Stimulated activated CD8-positive, alpha-beta memory T cell treated with anti-CD3 and anti-CD28 coated beads, Interleukin-12 subunit alpha, Interleukin-12 subunit beta, amount 100 ng/mL, for 4 hours (primary cell): ENCODE measurements around the gene PRKCB.

Experiments used
- DNase-seq: peaks from one replicate; pipeline ENCODE4 v3.0.0-alpha.2; 2020; ENCODE audit warnings: low read depth

The PRKCB gene

GRCh38 chr16:23943604-23944003 lies 107.8 kb downstream of the PRKCB start:
- DNase-seq = no peak

GRCh38 chr16:23944381-23944780 lies 108.6 kb downstream of the PRKCB start:
- DNase-seq = no peak

GRCh38 chr16:23945243-23945642 lies 109.5 kb downstream of the PRKCB start:
- no peak for DNase-seq

- DNase-seq = no peak
Measured at GRCh38 chr16:23947838-23948237, 112.1 kb downstream of the PRKCB start.

- no peak for DNase-seq
Measured at GRCh38 chr16:23948949-23949411, 113.2 kb downstream of the PRKCB start.

- DNase-seq = peak; percentile 37
Measured at GRCh38 chr16:23949630-23950290, 114.0 kb downstream of the PRKCB start.

- DNase-seq = no peak
Measured at GRCh38 chr16:23950291-23950894, 114.6 kb downstream of the PRKCB start.

GRCh38 chr16:23950898-23951297 lies 115.1 kb downstream of the PRKCB start:
- no peak for DNase-seq

GRCh38 chr16:23952128-23952970 lies 116.6 kb downstream of the PRKCB start:
- peak; percentile 27 for DNase-seq

GRCh38 chr16:23952971-23953300 lies 117.2 kb downstream of the PRKCB start:
- no peak for DNase-seq

- no peak for DNase-seq
Measured at GRCh38 chr16:23953476-23953875, 117.7 kb downstream of the PRKCB start.

GRCh38 chr16:23955088-23955487 lies 119.3 kb downstream of the PRKCB start:
- DNase-seq = no peak

GRCh38 chr16:23957287-23957686 lies 121.5 kb downstream of the PRKCB start:
- DNase-seq = no peak

- DNase-seq = no peak
Measured at GRCh38 chr16:23959072-23959751, 123.4 kb downstream of the PRKCB start.

- DNase-seq = no peak
Measured at GRCh38 chr16:23959752-23960072, 123.9 kb downstream of the PRKCB start.

GRCh38 chr16:23960081-23960885 lies 124.5 kb downstream of the PRKCB start:
- no peak for DNase-seq

- no peak for DNase-seq
Measured at GRCh38 chr16:23962001-23962400, 126.2 kb downstream of the PRKCB start.

- DNase-seq = no peak
Measured at GRCh38 chr16:23964136-23964535, 128.4 kb downstream of the PRKCB start.

GRCh38 chr16:23965137-23965733 lies 129.5 kb downstream of the PRKCB start:
- no peak for DNase-seq

GRCh38 chr16:23966597-23967394 lies 131.0 kb downstream of the PRKCB start:
- no peak for DNase-seq

- DNase-seq = no peak
Measured at GRCh38 chr16:23967775-23968174, 132.0 kb downstream of the PRKCB start.
